ENCODE data around the gene ZP4. TPM values are rescaled to one million over a fixed set of nuclear protein-coding genes. Genes with fewer than 3 reads are reported as not detected.
A peak's percentile ranks its signal among the peaks of the same experiment; 100 is the strongest.

ZP4 gene
- total and polyA plus RNA-seq, 2 of the 13 experiments (the other 11 are each of a cell fraction or from before 2014, with no cell fraction given) = not detected

GRCh38 chr1:237864338-237865244, 26.1 kb downstream of the ZP4 start (continued):
- TF ChIP-seq ZNF616 (CRISPR knock-in tag; IDR thresholded peaks at IDR 0.05; ENCODE audit: low read depth) = peak; percentile 80; the same call in 1 of the 2 replicates
- TF ChIP-seq, protein P1, sequence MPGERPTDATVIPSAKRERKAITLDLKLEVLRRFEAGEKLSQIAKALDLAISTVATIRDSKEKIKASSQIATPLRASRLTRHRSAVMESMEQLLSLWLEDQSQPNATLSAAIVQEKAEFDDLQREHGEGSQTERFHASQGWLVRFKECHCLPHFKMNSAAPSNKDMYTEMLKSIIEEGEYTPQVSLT (CRISPR knock-in tag; IDR thresholded peaks at IDR 0.05; ENCODE audit: borderline replicate concordance, low read depth) = no peak
- no peak for TF ChIP-seq ZNF382 (CRISPR knock-in tag; IDR thresholded peaks at IDR 0.05; ENCODE audit: borderline replicate concordance)
- no peak for TF ChIP-seq SOX13 (IDR thresholded peaks at IDR 0.05)
- TF ChIP-seq SOX13 (CRISPR knock-in tag; conservative IDR thresholded peaks at IDR 0.05 in 1 of 2, IDR thresholded peaks at IDR 0.05 in 1 of 2) = peak in 1 of 2 experiments; percentile 44; a peak in 1 of 4 replicates
- TF ChIP-seq TCF7 (IDR thresholded peaks at IDR 0.05; ENCODE audit: low read depth) = no peak
- TF ChIP-seq, protein P2, sequence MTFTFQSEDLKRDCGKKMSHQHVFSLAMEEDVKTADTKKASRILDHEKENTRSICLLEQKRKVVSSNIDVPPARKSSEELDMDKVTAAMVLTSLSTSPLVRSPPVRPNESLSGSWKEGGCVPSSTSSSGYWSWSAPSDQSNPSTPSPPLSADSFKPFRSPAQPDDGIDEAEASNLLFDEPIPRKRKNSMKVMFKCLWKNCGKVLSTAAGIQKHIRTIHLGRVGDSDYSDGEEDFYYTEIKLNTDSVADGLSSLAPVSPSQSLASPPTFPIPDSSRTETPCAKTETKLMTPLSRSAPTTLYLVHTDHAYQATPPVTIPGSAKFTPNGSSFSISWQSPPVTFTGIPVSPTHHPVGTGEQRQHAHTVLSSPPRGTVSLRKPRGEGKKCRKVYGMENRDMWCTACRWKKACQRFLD (CRISPR knock-in tag; IDR thresholded peaks at IDR 0.05; ENCODE audit: borderline replicate concordance) = 0 out of 2 replicates have a peak, but pooled peaks have one; percentile 45
- TF ChIP-seq SIX4 (CRISPR knock-in tag; IDR thresholded peaks at IDR 0.05) = no peak
- TF ChIP-seq CC2D1A (CRISPR knock-in tag; IDR thresholded peaks at IDR 0.05) = no peak
- TF ChIP-seq, protein P3, sequence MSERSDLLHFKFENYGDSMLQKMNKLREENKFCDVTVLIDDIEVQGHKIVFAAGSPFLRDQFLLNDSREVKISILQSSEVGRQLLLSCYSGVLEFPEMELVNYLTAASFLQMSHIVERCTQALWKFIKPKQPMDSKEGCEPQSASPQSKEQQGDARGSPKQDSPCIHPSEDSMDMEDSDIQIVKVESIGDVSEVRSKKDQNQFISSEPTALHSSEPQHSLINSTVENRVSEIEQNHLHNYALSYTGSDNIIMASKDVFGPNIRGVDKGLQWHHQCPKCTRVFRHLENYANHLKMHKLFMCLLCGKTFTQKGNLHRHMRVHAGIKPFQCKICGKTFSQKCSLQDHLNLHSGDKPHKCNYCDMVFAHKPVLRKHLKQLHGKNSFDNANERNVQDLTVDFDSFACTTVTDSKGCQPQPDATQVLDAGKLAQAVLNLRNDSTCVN (CRISPR knock-in tag; IDR thresholded peaks at IDR 0.05; ENCODE audit: borderline replicate concordance) = no peak
- TF ChIP-seq IKZF5 (CRISPR knock-in tag; IDR thresholded peaks at IDR 0.05) = peak; percentile 69; the same call in 1 of the 2 replicates
- TF ChIP-seq FOXP1 (IDR thresholded peaks at IDR 0.05) = no peak
- no peak for TF ChIP-seq FOXP1 (CRISPR knock-in tag; IDR thresholded peaks at IDR 0.05)
- TF ChIP-seq ZNF644 (CRISPR knock-in tag; IDR thresholded peaks at IDR 0.05; ENCODE audit: low read depth) = peak; percentile 59; the same call in 1 of the 2 replicates
- 0 out of 2 replicates have a peak, but pooled peaks have one; percentile 54 for TF ChIP-seq ZNF841 (CRISPR knock-in tag; IDR thresholded peaks at IDR 0.05; ENCODE audit: borderline replicate concordance)
- TF ChIP-seq, protein P4, sequence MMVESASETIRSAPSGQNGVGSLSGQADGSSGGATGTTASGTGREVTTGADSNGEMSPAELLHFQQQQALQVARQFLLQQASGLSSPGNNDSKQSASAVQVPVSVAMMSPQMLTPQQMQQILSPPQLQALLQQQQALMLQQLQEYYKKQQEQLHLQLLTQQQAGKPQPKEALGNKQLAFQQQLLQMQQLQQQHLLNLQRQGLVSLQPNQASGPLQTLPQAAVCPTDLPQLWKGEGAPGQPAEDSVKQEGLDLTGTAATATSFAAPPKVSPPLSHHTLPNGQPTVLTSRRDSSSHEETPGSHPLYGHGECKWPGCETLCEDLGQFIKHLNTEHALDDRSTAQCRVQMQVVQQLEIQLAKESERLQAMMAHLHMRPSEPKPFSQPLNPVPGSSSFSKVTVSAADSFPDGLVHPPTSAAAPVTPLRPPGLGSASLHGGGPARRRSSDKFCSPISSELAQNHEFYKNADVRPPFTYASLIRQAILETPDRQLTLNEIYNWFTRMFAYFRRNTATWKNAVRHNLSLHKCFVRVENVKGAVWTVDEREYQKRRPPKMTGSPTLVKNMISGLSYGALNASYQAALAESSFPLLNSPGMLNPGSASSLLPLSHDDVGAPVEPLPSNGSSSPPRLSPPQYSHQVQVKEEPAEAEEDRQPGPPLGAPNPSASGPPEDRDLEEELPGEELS (CRISPR knock-in tag; IDR thresholded peaks at IDR 0.05) = peak; percentile 71
- peak; percentile 51; the same call in 1 of the 2 replicates for TF ChIP-seq EHMT2 (IDR thresholded peaks at IDR 0.05; ENCODE audit: borderline replicate concordance, low read depth, low read length)
- TF ChIP-seq NFE2L1 (CRISPR knock-in tag; IDR thresholded peaks at IDR 0.05; ENCODE audit: borderline replicate concordance) = no peak
- no peak for TF ChIP-seq MAFF (IDR thresholded peaks at IDR 0.05; ENCODE audit: low read depth, low read length)
- peak; percentile 73 for TF ChIP-seq ZNF331 (CRISPR knock-in tag; IDR thresholded peaks at IDR 0.05)
- no peak for TF ChIP-seq ZNF878 (CRISPR knock-in tag; IDR thresholded peaks at IDR 0.05)
- TF ChIP-seq ZNF720 (CRISPR knock-in tag; IDR thresholded peaks at IDR 0.05) = no peak
- peak; percentile 98 for TF ChIP-seq MAX (IDR thresholded peaks at IDR 0.05)
- no peak for TF ChIP-seq HDAC6 (IDR thresholded peaks at IDR 0.05; ENCODE audit: low read depth, low read length)

Data from HepG2 (cell line).